ENCODE results near the gene S100A5.
"Not testable (repeated sequence)": the region's sequence is repeated elsewhere in the genome, so short reads cannot be mapped to it uniquely, and the experiment has no call there.

Gene S100A5

GRCh38 chr1:153532181-153532580 lies 8.6 kb downstream of the S100A5 start:
- DNase-seq = no peak

- no peak for DNase-seq
Measured at GRCh38 chr1:153531638-153532037, 9.1 kb downstream of the S100A5 start.

GRCh38 chr1:153527683-153528040 lies 13.1 kb downstream of the S100A5 start:
- peak; percentile 32 for DNase-seq

GRCh38 chr1:153527023-153527682 lies 13.6 kb downstream of the S100A5 start:
- DNase-seq = peak; percentile 2

GRCh38 chr1:153526132-153526543 lies 14.6 kb downstream of the S100A5 start:
- no peak for DNase-seq

- no peak for DNase-seq
Measured at GRCh38 chr1:153525088-153525728, 15.5 kb downstream of the S100A5 start.

GRCh38 chr1:153522353-153523048 lies 18.2 kb downstream of the S100A5 start:
- DNase-seq = not testable (repeated sequence)

GRCh38 chr1:153521808-153522207 lies 18.9 kb downstream of the S100A5 start:
- not testable (repeated sequence) for DNase-seq

GRCh38 chr1:153520818-153521476 lies 19.8 kb downstream of the S100A5 start:
- no peak for DNase-seq

GRCh38 chr1:153520137-153520691 lies 20.5 kb downstream of the S100A5 start:
- not testable (repeated sequence) for DNase-seq

GRCh38 chr1:153519242-153519641 lies 21.5 kb downstream of the S100A5 start:
- DNase-seq = no peak

GRCh38 chr1:153515504-153516394 lies 25.0 kb downstream of the S100A5 start:
- DNase-seq = no peak

GRCh38 chr1:153513666-153514065 lies 27.1 kb downstream of the S100A5 start:
- DNase-seq = no peak

- no peak for DNase-seq
Measured at GRCh38 chr1:153513023-153513422, 27.7 kb downstream of the S100A5 start.

GRCh38 chr1:153510984-153511410 lies 29.7 kb downstream of the S100A5 start:
- DNase-seq = peak; percentile 90

- DNase-seq = no peak
Measured at GRCh38 chr1:153509729-153510354, 30.9 kb downstream of the S100A5 start.

- DNase-seq = no peak
Measured at GRCh38 chr1:153509036-153509435, 31.7 kb downstream of the S100A5 start.

GRCh38 chr1:153507926-153508583 lies 32.7 kb downstream of the S100A5 start:
- DNase-seq = no peak

GRCh38 chr1:153506831-153507413 lies 33.8 kb downstream of the S100A5 start:
- DNase-seq = peak; percentile 87

GRCh38 chr1:153506386-153506785 lies 34.3 kb downstream of the S100A5 start:
- DNase-seq = no peak

- no peak for DNase-seq
Measured at GRCh38 chr1:153505576-153505975, 35.2 kb downstream of the S100A5 start.
